SK-N-SH treated with all-trans-retinoic acid at 6 μM for 48 hours (cell line): ENCODE results near the gene MXRA8.

Experiments
- ATAC-seq: fragments of 200-7000 bp; cut with Tn5 transposase; 3 replicates; pipeline ENCODE4 v1.9.1; 2020; ENCODE audit warnings: mild to moderate bottlenecking, moderate library complexity
- ARNTL ChIP-seq: fragments of 450-650 bp; formaldehyde crosslinking; IDR thresholded peaks from 2 replicates; pipeline ENCODE4 v1.5.0; 2020; ENCODE audit warnings: low read depth, mild to moderate bottlenecking, moderate library complexity, borderline replicate concordance
- CSDC2 ChIP-seq: fragments of 250-450 bp; sonication (Bioruptor Pico); IDR thresholded peaks from 2 replicates; pipeline ENCODE4 v1.5.0; 2020; ENCODE audit warnings: mild to moderate bottlenecking, moderate library complexity
- ESRRG ChIP-seq: fragments of 250-450 bp; sonication (Bioruptor Pico); IDR thresholded peaks from 2 replicates; pipeline ENCODE4 v1.6.1; 2021; ENCODE audit warnings: mild to moderate bottlenecking
- ISL1 ChIP-seq: fragments of 250-450 bp; sonication (Bioruptor Pico); IDR thresholded peaks from 2 replicates; pipeline ENCODE4 v2.1.2; 2022; ENCODE audit warnings: mild to moderate bottlenecking, moderate library complexity
- OSR1 ChIP-seq: fragments of 250-450 bp; sonication (Bioruptor Pico); IDR thresholded peaks from 2 replicates; pipeline ENCODE4 v1.8.0; 2022; ENCODE audit warnings: moderate library complexity, mild to moderate bottlenecking, inconsistent platforms
- PPARA ChIP-seq: fragments of 250-450 bp; sonication (Bioruptor Pico); IDR thresholded peaks from 2 replicates; pipeline ENCODE4 v1.5.0; 2020; ENCODE audit warnings: mild to moderate bottlenecking, borderline replicate concordance
- RARB ChIP-seq: fragments of 250-450 bp; sonication (Bioruptor Pico); IDR thresholded peaks from 2 replicates; pipeline ENCODE4 v1.8.0; 2021; ENCODE audit warnings: mild to moderate bottlenecking, moderate library complexity
- SNAI2 ChIP-seq: fragments of 250-450 bp; sonication (Bioruptor Pico); IDR thresholded peaks from 2 replicates; pipeline ENCODE4 v1.5.0; 2020; ENCODE audit warnings: mild to moderate bottlenecking, moderate library complexity
- TCF4 ChIP-seq: fragments of 250-450 bp; sonication (Bioruptor Pico); IDR thresholded peaks from 2 replicates; pipeline ENCODE4 v1.8.0; 2021; ENCODE audit warnings: mild to moderate bottlenecking, moderate library complexity, borderline replicate concordance
- TOX ChIP-seq: fragments of 250-450 bp; sonication (Bioruptor Pico); IDR thresholded peaks from 2 replicates; pipeline ENCODE4 v1.8.0; 2021; ENCODE audit warnings: mild to moderate bottlenecking, moderate library complexity, borderline replicate concordance
- ZFP3 ChIP-seq: fragments of 250-450 bp; sonication (Bioruptor Pico); IDR thresholded peaks from 2 replicates; pipeline ENCODE4 v1.5.0; 2020; ENCODE audit warnings: mild to moderate bottlenecking, moderate library complexity
- ZNF565 ChIP-seq: fragments of 450-650 bp; formaldehyde crosslinking; conservative IDR thresholded peaks from 2 replicates; pipeline ENCODE4 v1.5.0; 2020; ENCODE audit warnings: low read depth, mild to moderate bottlenecking, moderate library complexity
- ZNF70 ChIP-seq: fragments of 450-650 bp; formaldehyde crosslinking; IDR thresholded peaks from 2 replicates; pipeline ENCODE4 v1.5.0; 2020; ENCODE audit warnings: mild to moderate bottlenecking, moderate library complexity
- TF ChIP-seq, protein P1 (sequence below): fragments of 250-450 bp; sonication (Bioruptor Pico); IDR thresholded peaks from 2 replicates; pipeline ENCODE4 v1.5.0; 2020; ENCODE audit warnings: mild to moderate bottlenecking, moderate library complexity
- TF ChIP-seq, protein P2 (sequence below): fragments of 250-450 bp; sonication (Bioruptor Pico); IDR thresholded peaks from 2 replicates; pipeline ENCODE4 v1.5.1; 2021; ENCODE audit warnings: mild to moderate bottlenecking, moderate library complexity
- TF ChIP-seq, protein P3 (sequence below): fragments of 250-450 bp; sonication (Bioruptor Pico); IDR thresholded peaks from 2 replicates; pipeline ENCODE4 v1.8.0; 2021; ENCODE audit warnings: low read depth, mild to moderate bottlenecking, moderate library complexity, borderline replicate concordance

Gene MXRA8

DNA sequence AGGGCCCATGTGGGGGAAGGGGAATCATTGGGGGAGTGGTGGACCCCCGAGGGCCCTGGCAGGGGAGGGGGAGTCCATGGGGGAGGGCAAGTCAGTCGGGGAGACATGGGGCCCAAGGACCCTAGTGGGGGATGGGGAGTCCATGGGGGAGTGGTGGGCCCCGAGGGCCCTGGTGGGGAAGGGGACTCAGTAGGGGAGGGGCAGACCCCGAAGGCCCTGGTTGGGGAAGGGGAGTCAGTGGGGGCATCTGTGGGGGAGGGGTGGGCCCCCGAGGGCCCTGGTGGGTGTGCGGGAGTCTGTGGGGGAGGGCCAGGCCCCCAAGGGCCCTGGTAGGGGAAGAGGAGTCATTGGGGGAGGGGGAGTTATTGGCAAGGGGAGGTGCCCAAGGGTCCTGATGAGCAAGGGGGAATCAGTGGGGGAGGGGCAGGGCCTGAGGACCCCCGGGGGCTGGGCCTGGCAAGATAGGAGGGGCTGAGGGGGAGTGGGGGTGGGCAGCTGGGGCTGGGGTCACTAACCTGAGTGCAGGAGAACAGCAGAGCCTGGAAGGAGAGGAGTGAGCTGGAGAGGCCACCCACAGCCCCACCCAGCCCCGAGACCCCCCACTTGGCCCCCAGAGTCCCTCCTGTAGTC, 2.1 kb downstream of the MXRA8 start:
- no peak for TF ChIP-seq TCF4
- ATAC-seq, result no peak

DNA sequence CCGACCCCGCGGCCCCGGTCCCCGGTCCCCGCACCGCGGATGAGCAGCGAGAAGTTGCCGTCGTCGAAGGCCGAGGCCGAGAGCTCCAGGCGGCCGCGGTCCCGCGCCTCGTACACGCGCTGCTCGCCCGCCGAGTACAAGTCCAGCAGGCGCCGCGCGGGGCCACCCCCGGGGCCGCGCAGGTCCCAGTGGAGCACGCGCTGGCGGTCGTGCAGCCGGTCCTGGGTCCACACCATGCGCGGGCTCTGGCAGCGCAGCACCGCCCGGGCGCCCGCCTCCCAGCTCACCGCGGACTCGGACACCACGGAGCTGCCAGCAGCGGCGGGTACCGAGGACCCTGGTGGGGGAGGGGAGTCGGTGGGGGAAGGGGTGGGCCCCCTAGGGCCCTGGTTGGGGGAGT, 2.9 kb downstream of the MXRA8 start:
- TF ChIP-seq ZNF565 (CRISPR knock-in tag), result no peak
- no peak for TF ChIP-seq PPARA (CRISPR knock-in tag)
- no peak for TF ChIP-seq ZFP3 (CRISPR knock-in tag)
- 0 out of 2 replicates have a peak, but pooled peaks have one; percentile 57 for TF ChIP-seq SNAI2 (CRISPR knock-in tag)
- TF ChIP-seq, protein P1, sequence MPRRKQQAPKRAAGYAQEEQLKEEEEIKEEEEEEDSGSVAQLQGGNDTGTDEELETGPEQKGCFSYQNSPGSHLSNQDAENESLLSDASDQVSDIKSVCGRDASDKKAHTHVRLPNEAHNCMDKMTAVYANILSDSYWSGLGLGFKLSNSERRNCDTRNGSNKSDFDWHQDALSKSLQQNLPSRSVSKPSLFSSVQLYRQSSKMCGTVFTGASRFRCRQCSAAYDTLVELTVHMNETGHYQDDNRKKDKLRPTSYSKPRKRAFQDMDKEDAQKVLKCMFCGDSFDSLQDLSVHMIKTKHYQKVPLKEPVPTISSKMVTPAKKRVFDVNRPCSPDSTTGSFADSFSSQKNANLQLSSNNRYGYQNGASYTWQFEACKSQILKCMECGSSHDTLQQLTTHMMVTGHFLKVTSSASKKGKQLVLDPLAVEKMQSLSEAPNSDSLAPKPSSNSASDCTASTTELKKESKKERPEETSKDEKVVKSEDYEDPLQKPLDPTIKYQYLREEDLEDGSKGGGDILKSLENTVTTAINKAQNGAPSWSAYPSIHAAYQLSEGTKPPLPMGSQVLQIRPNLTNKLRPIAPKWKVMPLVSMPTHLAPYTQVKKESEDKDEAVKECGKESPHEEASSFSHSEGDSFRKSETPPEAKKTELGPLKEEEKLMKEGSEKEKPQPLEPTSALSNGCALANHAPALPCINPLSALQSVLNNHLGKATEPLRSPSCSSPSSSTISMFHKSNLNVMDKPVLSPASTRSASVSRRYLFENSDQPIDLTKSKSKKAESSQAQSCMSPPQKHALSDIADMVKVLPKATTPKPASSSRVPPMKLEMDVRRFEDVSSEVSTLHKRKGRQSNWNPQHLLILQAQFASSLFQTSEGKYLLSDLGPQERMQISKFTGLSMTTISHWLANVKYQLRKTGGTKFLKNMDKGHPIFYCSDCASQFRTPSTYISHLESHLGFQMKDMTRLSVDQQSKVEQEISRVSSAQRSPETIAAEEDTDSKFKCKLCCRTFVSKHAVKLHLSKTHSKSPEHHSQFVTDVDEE (CRISPR knock-in tag), result no peak
- TF ChIP-seq RARB (CRISPR knock-in tag), result no peak
- no peak for TF ChIP-seq ISL1 (CRISPR knock-in tag)
- TF ChIP-seq ARNTL (CRISPR knock-in tag), result no peak
- TF ChIP-seq, all 23 proteins: peak for 1
- ATAC-seq, result peak; percentile 25

DNA sequence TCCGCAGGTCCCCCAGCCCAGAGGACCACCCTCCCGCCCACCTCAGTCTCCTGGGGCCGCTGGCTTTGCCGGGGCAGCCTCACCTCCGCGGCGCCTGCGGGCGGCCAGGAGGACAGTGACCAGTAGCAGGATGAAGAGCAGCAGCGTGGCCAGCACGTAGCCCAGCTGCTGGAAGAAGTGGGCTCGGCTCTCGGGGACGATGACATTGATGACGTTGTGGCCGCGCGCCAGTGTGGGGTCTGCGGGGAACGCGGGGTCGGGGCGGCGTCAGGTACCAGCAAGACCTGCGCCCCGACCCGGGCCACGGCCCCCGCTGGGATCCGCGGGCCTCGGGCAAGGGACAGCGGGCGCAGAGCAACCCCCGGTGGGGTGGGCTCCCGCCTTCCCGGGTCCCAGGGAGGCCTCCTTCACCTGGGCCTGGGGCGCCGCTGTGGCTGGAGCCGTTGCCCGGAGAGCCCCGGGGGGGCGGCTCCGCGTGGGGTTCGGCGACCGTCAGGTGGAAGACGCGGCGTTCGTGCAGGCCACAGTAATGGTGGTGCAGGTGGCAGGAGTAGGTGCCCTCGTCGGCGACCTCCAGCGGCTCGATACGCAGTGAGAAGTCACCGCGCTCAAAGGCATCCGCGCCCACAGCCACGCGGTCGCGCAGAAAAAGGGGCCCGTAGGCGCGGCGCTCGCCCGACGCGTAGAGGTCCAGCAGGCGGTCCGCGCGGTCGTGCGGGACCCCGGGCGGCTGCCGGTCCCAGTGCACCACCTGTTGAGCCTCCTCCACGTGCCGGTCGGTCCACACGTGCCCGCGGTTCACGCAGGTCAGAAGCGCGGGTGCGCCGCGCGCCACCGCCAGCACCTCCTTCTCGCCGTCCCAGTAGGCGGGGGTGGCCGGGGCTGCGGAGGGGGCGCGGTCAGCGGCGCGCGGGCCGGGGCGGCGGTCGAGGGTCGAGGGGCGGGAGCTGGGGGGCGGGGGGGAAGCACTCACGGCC, 3.8 kb downstream of the MXRA8 start:
- ATAC-seq, result peak; percentile 6; the same call in 1 of the 3 replicates
- TF ChIP-seq, protein P1 (CRISPR knock-in tag), result no peak
- TF ChIP-seq, protein P2, sequence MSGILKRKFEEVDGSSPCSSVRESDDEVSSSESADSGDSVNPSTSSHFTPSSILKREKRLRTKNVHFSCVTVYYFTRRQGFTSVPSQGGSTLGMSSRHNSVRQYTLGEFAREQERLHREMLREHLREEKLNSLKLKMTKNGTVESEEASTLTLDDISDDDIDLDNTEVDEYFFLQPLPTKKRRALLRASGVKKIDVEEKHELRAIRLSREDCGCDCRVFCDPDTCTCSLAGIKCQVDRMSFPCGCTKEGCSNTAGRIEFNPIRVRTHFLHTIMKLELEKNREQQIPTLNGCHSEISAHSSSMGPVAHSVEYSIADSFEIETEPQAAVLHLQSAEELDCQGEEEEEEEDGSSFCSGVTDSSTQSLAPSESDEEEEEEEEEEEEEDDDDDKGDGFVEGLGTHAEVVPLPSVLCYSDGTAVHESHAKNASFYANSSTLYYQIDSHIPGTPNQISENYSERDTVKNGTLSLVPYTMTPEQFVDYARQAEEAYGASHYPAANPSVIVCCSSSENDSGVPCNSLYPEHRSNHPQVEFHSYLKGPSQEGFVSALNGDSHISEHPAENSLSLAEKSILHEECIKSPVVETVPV (CRISPR knock-in tag), result no peak
- TF ChIP-seq, protein P3, sequence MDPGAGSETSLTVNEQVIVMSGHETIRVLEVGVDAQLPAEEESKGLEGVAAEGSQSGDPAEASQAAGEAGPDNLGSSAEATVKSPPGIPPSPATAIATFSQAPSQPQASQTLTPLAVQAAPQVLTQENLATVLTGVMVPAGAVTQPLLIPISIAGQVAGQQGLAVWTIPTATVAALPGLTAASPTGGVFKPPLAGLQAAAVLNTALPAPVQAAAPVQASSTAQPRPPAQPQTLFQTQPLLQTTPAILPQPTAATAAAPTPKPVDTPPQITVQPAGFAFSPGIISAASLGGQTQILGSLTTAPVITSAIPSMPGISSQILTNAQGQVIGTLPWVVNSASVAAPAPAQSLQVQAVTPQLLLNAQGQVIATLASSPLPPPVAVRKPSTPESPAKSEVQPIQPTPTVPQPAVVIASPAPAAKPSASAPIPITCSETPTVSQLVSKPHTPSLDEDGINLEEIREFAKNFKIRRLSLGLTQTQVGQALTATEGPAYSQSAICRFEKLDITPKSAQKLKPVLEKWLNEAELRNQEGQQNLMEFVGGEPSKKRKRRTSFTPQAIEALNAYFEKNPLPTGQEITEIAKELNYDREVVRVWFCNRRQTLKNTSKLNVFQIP (CRISPR knock-in tag), result no peak

DNA sequence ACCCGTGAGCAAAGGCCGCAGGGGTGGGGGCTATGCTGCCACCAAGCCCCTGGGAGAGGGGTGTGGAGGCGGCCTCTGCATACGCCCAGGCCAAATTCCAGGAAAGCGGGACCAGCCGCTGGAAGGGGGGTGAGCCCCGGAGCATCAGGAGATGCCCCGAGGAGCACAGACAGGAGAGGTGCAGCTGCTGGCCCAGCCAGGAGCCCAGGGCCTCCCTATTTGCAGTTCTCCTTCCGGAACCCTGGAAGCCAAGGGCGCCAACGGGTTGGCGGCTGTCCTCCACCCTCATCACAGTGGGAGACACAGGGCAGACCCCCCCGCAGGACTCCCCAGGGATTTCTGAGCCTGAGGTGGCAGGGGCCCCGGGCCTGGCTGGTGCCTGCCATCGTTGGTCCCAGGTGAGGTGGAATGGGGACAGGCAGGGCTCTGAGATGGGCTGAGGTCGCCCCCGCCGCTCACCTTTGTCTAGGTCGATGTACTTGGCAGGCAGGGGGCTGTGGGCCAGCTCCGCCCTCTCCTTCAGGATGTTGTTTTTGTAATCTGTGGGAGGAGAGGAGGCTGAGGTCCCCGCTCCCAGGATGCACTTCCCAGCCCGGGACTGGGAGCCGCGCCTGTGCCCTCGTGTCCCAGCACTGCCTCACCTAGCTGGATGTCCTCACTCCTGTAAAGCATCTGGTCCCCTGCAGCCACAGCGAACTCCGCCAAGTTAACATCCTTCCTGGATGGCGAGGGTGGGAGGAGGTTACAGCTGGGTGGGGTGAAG, 4.8 kb downstream of the MXRA8 start:
- no peak for ATAC-seq
- no peak for TF ChIP-seq CSDC2
- TF ChIP-seq ZNF70 (CRISPR knock-in tag), result no peak
- TF ChIP-seq, protein P1 (CRISPR knock-in tag), result no peak
- TF ChIP-seq OSR1 (CRISPR knock-in tag), result no peak
- no peak for TF ChIP-seq ZNF565 (CRISPR knock-in tag)
- no peak for TF ChIP-seq RARB (CRISPR knock-in tag)
- no peak for TF ChIP-seq ZFP3 (CRISPR knock-in tag)
- no peak for TF ChIP-seq ESRRG
- no peak for TF ChIP-seq PPARA (CRISPR knock-in tag)
- no peak for TF ChIP-seq TOX
- TF ChIP-seq, protein P2 (CRISPR knock-in tag), result no peak
